PC-3 (cell line): ENCODE data around the gene CMTR2. TPM values are rescaled to one million over a fixed set of nuclear protein-coding genes. Genes with fewer than 3 reads are reported as not detected.

Experiments used
- ATAC-seq: fragments of 200-7000 bp; cut with Tn5 transposase; 2 replicates; pipeline ENCODE4 v1.9.1; 2020; ENCODE audit warnings: mild to moderate bottlenecking, moderate library complexity
- BruUV-seq: library from RNA; stranded (reverse); fragments of 400-500 nt; replicated peaks from 2 replicates; lab custom pipeline; 2021; lab: Mats Ljungman, UMichigan
- CTCF ChIA-PET: fragments of 300-600 bp; sonication (Branson Sonifier 250); formaldehyde crosslinking; loops from one replicate; lab custom pipeline; 2022; ENCODE audit warnings: antibody characterized with exemption; lab: Charles Lee
- POLR2A ChIA-PET: fragments of 300-600 bp; sonication (Branson Sonifier 250); formaldehyde crosslinking; loops from one replicate; lab custom pipeline; 2022; ENCODE audit warnings: antibody characterized with exemption; ENCODE audit not compliant: unreplicated experiment; lab: Charles Lee
- DNase-seq: peaks from one replicate; pipeline ENCODE4 v3.0.0-alpha.2; 2015
- H2AFZ ChIP-seq: fragments of 300-600 bp; sonication (generic); 2 replicates; pipeline ENCODE4 v1.6.0; 2016; ENCODE audit warnings: antibody characterized with exemption, low read length
- H3F3A ChIP-seq: fragments of 300-600 bp; sonication (generic); one replicate; pipeline ENCODE4 v1.6.0; 2017; ENCODE audit warnings: antibody characterized with exemption, low read length, control low read depth, mild to moderate bottlenecking; ENCODE audit not compliant: unreplicated experiment
- H3K27ac ChIP-seq: fragments of 300-600 bp; sonication (generic); 2 replicates; pipeline ENCODE4 v1.5.1; 2016; ENCODE audit warnings: mild to moderate bottlenecking, low read length
- H3K27me3 ChIP-seq: fragments of 300-600 bp; sonication (generic); 2 replicates; pipeline ENCODE4 v1.6.1; 2016; ENCODE audit warnings: low read length, mixed read lengths
- H3K36me3 ChIP-seq: fragments of 300-600 bp; sonication (generic); 2 replicates; pipeline ENCODE4 v1.6.1; 2016; ENCODE audit warnings: low read depth, mixed run types, low read length, mixed read lengths
- H3K4me1 ChIP-seq: fragments of 300-600 bp; sonication (generic); 2 replicates; pipeline ENCODE4 v1.5.1; 2016; ENCODE audit warnings: low read length; ENCODE audit not compliant: insufficient read depth
- H3K4me2 ChIP-seq: fragments of 300-600 bp; sonication (generic); 2 replicates; pipeline ENCODE4 v1.6.0; 2016; ENCODE audit warnings: low read length
- H3K4me3 ChIP-seq: fragments of 300-600 bp; sonication (generic); 2 replicates; pipeline ENCODE4 v1.5.1; 2016; ENCODE audit warnings: mild to moderate bottlenecking, low read length, mixed read lengths
- H3K79me2 ChIP-seq: fragments of 300-600 bp; sonication (generic); 2 replicates; pipeline ENCODE4 v1.6.1; 2017; ENCODE audit warnings: low read length, mixed read lengths
- H3K9ac ChIP-seq: fragments of 300-600 bp; sonication (generic); 2 replicates; pipeline ENCODE4 v1.6.0; 2016; ENCODE audit warnings: mild to moderate bottlenecking, low read length
- H3K9me2 ChIP-seq: fragments of 300-600 bp; sonication (generic); replicated peaks from 2 replicates; pipeline ENCODE4 v1.6.1; 2016; ENCODE audit warnings: mixed run types, low read length, mixed read lengths
- H3K9me3 ChIP-seq: fragments of 300-600 bp; sonication (generic); 2 replicates; pipeline ENCODE4 v1.6.1; 2016; ENCODE audit warnings: low read length, mixed read lengths
- H4K20me1 ChIP-seq: fragments of 300-600 bp; sonication (generic); 2 replicates; pipeline ENCODE4 v1.6.1; 2016; ENCODE audit warnings: low read length, mixed read lengths
- CTCF ChIP-seq: fragments of 300-600 bp; sonication (generic); conservative IDR thresholded peaks from 2 replicates; pipeline ENCODE4 v1.5.1; 2017; ENCODE audit warnings: antibody characterized with exemption, low read depth, mild to moderate bottlenecking, low read length
- EZH2 ChIP-seq: fragments of 300-600 bp; sonication (generic); IDR thresholded peaks from one replicate; pipeline ENCODE4 v1.6.1; 2017; ENCODE audit warnings: antibody characterized with exemption, mild to moderate bottlenecking, low read length; ENCODE audit not compliant: unreplicated experiment
- EZH2phosphoT487 ChIP-seq: fragments of 300-600 bp; sonication (generic); IDR thresholded peaks from 2 replicates; pipeline ENCODE4 v1.6.1; 2018; ENCODE audit warnings: mild to moderate bottlenecking, antibody characterized with exemption, low read length, borderline replicate concordance
- intact Hi-C: fragments of 100-400 bp; cut with micrococcal nuclease; formaldehyde crosslinking; loops from 2 replicates; pipeline ENCODE4 v1.9.0; 2023
- total RNA-seq: library from RNA; depleted of rRNA; stranded (reverse); fragments of >200 nt; gene quantifications from 2 replicates; pipeline ENCODE4 v1.2.3, GENCODE V29; 2014

The CMTR2 gene
- total RNA-seq, 1 experiment from 2014 or later = 14.7 TPM

- no peak overlapping the region for H3K4me3 ChIP-seq
- BruUV-seq = no TSS peak
- no peaks in the 10 kb centered on the region for H4K20me1 ChIP-seq
- POLR2A ChIA-PET = no interaction called here
- TF ChIP-seq CTCF = no peak
- no peak overlapping the region for H3K27ac ChIP-seq
- H3K4me1 ChIP-seq = no peaks in the 10 kb centered on the region
- CTCF ChIA-PET = interaction anchor here (0.6 kb wide), 1 partner anchor 62 kb away, joined by 4 read pairs; no protein-coding TSS in a partner anchor
- H2AFZ ChIP-seq = no peak overlapping the region
- H3K4me2 ChIP-seq = no peak overlapping the region
- 0 out of 2 replicates have a peak, but pooled peaks cover 7% of the 10 kb centered on the region for H3K27me3 ChIP-seq
- ATAC-seq (no peak), DNase-seq (no peak)
- no peaks in the 10 kb centered on the region for H3K9me3 ChIP-seq
- intact Hi-C loops = no loop called here
- H3K9ac ChIP-seq = no peak overlapping the region
- H3F3A ChIP-seq = no peaks in the 10 kb centered on the region
- no peaks in the 10 kb centered on the region for H3K9me2 ChIP-seq
- no peaks in the 10 kb centered on the region for H3K79me2 ChIP-seq
- no peaks in the 10 kb centered on the region for H3K36me3 ChIP-seq
Measured at GRCh38 chr16:71249399-71249798, 39.8 kb downstream of the CMTR2 start.

GRCh38 chr16:71247478-71247877, 41.7 kb downstream of the CMTR2 start:
- Histone ChIP-seq H2AFZ (no peak overlapping the region), H3K4me3 (no peak overlapping the region), H3K79me2 (no peaks in the 10 kb centered on the region), H3K9ac (no peak overlapping the region), H4K20me1 (no peaks in the 10 kb centered on the region), H3K4me1 (no peaks in the 10 kb centered on the region), H3K27me3 (0 out of 2 replicates have a peak, but pooled peaks cover 7% of the 10 kb centered on the region), H3K27ac (no peak overlapping the region), H3K9me2 (no peaks in the 10 kb centered on the region), H3F3A (no peaks in the 10 kb centered on the region), H3K9me3 (no peaks in the 10 kb centered on the region), H3K4me2 (no peak overlapping the region), H3K36me3 (no peaks in the 10 kb centered on the region)
- ChIA-PET POLR2A (no interaction called here), CTCF (no interaction called here)
- DNase-seq (no peak), ATAC-seq (no peak)
- TF ChIP-seq EZH2 (no peak), EZH2phosphoT487 (no peak), CTCF (no peak)
- BruUV-seq = no TSS peak
- intact Hi-C loops = no loop called here

- ATAC-seq (no peak), DNase-seq (no peak)
- H3K79me2 ChIP-seq = no peaks in the 10 kb centered on the region
- intact Hi-C loops = no loop called here
- no TSS peak for BruUV-seq
- H3K36me3 ChIP-seq = no peaks in the 10 kb centered on the region
- no peaks in the 10 kb centered on the region for H4K20me1 ChIP-seq
- H3F3A ChIP-seq = no peaks in the 10 kb centered on the region
- H3K9ac ChIP-seq = no peak overlapping the region
- H2AFZ ChIP-seq = no peak overlapping the region
- no peaks in the 10 kb centered on the region for H3K4me1 ChIP-seq
- H3K4me2 ChIP-seq = no peak overlapping the region
- ChIA-PET POLR2A (no interaction called here), CTCF (no interaction called here)
- H3K27me3 ChIP-seq = no peaks in the 10 kb centered on the region
- no peak overlapping the region for H3K27ac ChIP-seq
- no peaks in the 10 kb centered on the region for H3K9me2 ChIP-seq
- no peak overlapping the region for H3K4me3 ChIP-seq
- no peaks in the 10 kb centered on the region for H3K9me3 ChIP-seq
- no peak for TF ChIP-seq EZH2
- TF ChIP-seq EZH2phosphoT487 = no peak
Measured at GRCh38 chr16:71246309-71246708, 42.9 kb downstream of the CMTR2 start.
